ENCODE measurements around the gene ZNF687.
"Not testable (repeated sequence)": the region's sequence is repeated elsewhere in the genome, so short reads cannot be mapped to it uniquely, and the experiment has no call there.

The ZNF687 gene

DNA sequence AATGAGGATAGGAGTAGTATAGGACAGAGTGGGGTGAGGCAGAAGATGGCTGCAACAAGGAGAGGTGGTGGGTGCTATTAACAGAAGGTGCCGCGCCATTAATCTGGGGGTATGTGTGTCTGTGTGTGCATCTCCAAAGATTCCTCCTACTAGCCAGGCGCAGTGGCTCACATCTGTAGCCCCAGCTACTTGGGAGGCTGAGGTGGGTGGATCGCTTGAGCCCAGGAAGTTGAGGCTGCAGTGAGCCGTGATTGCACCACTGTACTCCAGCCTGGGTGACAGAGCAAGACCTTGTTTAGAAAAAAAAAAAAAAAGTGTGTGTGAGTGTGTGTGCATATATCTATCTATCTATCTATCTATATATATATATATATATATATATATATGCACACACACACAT lies 6.8 kb upstream of the ZNF687 start:
- not testable (repeated sequence) for DNase-seq (ENCODE audit: insufficient read length, low spot score); FAIRE-seq

GRCh38 chr1:151277249-151277648 lies 4.8 kb upstream of the ZNF687 start:
- DNase-seq (ENCODE audit: insufficient read length, low spot score) (no peak), FAIRE-seq (no peak)

- FAIRE-seq (no peak), DNase-seq (ENCODE audit: insufficient read length, low spot score) (peak; percentile 86)
These were observed 702 bp upstream of the ZNF687 start for GRCh38 chr1:151281225-151281968.

DNA sequence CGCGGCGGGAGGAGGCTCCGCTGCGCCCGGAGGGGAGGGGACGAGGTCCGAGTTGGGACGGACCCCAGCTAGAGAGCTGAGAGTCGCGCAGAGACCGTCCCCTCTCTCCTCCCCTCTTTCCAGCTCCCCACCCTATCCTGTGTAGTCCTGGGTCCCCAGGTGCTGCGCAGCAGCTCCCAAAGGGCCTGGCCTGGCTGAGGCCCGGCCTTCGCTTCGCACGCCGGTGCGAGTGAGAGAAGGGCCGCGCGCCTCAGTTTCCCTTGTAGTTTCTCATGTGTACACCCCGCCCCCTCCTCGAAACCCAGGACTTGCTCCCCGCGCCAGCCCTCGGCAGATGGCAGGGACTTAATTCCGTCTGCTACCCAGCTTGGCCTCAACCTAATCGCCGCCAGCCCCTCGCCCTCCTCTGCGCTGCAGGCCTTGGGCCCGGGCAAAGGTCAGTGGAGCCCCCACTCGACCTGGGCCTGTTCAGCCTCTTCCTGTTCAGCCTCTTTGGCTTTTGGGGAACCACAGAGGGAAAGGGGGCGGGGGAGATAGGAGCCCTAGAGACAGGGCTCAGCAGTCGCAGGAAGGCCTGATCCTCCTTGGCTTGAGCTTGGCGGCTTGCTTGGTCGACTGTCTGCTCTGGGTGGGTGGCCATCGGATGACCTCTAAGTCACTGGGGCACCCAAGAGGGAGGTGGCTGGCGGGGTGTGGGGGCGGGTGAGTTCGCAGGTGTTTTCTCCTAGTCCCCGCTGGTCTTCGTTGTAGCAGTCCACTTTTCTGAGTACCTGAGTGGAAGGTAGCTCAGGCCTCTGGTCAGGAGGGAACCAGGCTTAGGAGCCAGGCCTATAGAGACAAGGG lies 1.0 kb downstream of the ZNF687 start:
- FAIRE-seq (no peak), DNase-seq (ENCODE audit: insufficient read length, low spot score) (no peak)

DNA sequence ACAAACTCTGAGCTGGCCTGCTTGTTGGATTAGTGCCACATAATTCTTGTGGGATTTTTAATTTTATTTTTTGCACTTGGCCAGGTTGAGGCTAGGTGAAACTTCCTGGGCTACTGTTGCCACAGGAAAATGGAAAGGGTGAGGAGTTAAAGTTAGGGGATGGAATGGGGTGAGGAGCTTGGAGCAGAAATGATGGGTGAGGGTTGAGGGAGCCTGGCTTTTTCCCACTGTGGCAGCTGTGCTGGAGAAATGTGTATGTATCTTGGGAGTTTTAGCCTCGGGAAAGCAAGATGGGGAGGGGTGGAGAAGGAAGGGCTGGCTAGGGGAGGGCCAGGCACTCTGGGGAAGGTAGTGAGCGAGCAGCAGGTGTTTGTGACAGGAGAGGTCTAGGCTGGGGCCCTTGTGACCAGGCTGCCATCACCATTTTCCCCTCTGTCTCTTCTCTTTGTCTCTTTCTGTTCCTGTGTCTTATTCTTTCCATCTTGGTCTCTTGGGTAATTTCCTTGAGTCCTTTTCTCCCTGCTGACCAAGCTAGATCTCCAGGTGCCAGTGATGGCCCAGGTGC lies 2.0 kb downstream of the ZNF687 start:
- DNase-seq (ENCODE audit: insufficient read length, low spot score) (no peak), FAIRE-seq (no peak)

DNA sequence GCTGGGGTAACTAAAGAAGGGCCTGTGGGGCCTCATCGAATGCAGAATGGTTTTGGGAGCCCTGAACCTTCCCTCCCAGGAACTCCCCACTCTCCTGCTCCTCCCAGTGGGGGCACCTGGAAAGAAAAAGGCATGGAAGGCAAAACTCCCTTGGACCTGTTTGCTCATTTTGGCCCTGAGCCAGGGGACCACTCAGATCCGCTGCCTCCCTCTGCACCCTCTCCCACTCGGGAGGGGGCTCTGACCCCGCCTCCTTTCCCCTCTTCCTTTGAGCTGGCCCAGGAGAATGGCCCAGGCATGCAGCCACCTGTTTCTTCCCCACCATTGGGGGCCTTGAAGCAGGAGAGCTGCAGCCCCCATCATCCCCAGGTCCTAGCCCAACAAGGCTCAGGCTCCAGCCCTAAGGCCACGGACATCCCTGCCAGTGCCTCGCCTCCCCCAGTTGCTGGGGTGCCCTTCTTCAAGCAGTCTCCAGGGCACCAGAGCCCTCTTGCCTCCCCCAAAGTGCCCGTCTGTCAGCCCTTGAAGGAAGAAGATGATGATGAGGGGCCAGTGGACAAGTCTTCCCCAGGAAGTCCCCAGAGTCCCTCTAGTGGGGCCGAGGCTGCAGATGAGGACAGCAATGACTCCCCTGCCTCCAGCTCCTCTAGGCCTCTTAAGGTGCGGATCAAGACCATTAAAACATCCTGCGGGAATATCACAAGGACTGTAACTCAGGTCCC lies 4.7 kb downstream of the ZNF687 start:
- FAIRE-seq (no peak), DNase-seq (ENCODE audit: insufficient read length, low spot score) (no peak)

- DNase-seq (ENCODE audit: insufficient read length, low spot score) (no peak), FAIRE-seq (no peak)
These were observed 5.2 kb downstream of the ZNF687 start for GRCh38 chr1:151287341-151287699.

DNA sequence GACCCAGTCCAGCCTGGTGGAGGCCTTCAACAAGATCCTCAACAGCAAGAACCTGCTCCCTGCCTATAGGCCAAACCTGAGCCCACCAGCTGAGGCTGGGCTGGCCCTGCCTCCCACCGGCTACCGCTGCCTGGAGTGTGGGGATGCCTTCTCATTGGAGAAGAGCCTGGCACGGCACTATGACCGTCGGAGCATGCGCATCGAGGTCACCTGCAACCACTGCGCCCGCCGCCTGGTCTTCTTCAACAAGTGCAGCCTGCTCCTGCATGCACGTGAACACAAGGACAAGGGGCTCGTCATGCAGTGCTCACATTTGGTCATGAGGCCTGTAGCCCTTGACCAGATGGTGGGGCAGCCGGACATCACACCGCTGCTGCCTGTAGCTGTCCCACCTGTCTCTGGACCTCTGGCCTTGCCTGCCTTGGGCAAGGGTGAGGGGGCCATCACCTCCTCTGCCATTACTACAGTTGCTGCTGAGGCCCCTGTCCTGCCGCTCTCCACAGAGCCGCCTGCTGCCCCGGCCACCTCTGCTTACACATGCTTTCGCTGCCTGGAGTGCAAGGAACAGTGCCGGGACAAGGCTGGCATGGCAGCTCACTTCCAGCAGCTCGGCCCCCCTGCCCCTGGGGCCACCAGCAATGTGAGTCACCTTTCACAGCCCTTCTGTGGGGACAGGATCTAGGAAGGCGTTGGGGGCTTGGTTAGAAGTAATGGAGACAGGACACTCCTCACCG lies 5.8 kb downstream of the ZNF687 start:
- no peak for DNase-seq (ENCODE audit: insufficient read length, low spot score)
- FAIRE-seq = no peak

DNA sequence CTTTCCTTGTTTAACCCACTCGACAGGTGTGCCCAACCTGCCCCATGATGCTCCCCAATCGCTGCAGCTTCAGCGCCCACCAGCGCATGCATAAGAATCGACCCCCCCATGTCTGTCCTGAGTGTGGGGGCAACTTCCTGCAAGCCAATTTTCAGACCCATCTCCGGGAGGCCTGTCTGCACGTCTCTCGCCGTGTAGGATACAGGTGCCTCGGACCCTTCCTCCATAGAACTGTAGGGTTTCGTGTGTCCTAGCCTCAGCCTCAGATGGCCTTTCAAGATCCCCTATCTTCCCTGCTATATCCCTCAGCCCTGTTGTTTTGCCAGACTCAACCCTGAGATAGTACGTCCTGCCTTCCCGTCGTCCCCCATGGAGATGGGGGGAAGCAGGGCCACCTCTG lies 6.4 kb downstream of the ZNF687 start:
- FAIRE-seq = no peak
- no peak for DNase-seq (ENCODE audit: insufficient read length, low spot score)

DNA sequence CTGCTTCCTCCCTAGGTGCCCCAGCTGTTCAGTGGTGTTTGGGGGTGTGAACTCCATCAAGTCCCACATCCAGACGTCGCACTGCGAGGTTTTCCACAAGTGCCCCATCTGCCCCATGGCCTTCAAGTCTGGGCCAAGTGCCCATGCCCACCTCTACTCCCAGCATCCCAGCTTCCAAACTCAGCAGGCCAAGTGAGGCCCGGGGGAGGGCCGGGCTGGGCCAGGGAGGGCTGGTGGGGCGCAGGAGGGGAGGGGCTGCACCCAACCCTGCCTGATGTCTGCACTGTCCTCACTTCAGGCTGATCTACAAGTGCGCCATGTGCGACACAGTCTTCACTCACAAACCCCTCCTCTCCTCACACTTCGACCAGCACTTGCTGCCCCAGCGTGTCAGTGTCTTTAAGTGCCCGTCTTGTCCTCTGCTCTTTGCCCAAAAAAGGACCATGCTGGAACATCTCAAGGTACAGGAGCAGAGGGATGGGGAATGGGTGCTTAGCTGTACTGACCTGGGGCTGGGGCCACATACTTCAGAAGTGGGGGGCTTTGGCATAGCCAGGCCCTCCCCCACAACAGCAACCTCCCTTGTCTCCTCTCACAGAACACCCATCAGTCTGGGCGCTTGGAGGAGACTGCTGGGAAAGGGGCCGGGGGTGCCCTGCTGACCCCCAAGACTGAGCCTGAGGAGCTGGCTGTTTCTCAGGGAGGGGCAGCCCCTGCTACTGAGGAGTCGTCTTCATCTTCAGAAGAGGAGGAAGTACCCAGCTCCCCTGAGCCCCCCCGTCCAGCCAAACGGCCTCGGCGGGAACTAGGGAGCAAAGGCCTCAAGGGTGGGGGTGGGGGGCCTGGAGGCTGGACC lies 7.2 kb downstream of the ZNF687 start:
- no peak for FAIRE-seq
- no peak for DNase-seq (ENCODE audit: insufficient read length, low spot score)

DNA sequence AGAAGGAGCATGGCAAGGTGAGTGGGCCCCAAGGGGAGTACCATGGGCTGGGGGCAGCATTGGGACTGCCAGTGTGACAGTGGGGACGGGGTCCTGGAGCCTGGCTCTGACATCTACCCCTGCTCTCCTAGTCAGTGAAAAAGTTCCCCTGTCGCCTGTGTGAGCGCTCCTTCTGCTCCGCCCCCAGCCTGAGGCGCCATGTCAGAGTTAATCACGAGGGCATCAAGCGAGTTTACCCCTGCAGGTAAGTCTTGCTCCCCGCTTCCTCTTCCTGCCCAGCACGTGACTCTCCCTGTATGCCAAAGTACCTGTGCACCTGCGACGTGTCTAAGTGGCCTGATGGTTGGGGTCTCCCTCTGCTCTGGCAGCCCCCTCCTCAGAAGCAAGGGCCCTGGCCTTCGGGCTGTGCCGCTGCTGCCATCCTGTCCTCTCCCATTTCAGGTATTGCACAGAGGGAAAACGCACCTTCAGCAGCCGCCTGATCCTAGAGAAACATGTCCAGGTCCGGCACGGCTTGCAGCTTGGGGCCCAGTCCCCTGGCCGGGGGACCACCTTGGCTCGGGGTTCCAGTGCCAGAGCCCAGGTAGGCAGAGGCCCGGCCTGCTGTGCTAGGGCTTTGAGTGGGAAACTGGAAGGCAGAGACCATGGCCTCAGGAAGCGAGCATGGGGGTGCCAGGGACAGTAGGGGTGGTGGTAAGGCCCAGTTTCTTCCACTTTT lies 8.1 kb downstream of the ZNF687 start:
- DNase-seq (ENCODE audit: insufficient read length, low spot score) = no peak
- FAIRE-seq = no peak

DNA sequence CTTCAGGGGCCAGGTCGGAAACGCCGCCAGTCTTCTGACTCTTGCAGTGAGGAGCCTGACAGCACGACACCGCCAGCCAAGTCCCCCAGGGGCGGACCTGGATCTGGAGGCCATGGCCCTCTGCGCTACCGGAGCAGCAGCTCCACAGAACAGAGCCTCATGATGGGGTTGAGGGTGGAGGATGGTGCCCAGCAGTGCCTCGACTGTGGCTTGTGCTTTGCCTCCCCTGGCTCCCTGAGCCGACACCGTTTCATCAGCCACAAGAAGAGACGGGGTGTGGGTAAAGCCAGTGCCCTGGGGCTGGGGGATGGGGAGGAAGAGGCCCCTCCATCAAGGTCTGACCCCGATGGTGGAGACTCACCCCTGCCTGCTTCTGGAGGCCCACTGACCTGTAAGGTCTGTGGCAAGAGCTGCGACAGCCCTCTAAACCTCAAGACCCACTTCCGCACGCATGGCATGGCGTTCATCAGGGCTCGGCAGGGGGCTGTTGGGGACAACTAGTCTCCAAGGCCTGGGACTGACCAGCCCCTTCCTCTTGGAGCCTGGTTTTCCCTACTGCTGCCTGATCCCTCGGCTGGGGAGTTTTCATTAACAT lies 8.7 kb downstream of the ZNF687 start:
- no peak for FAIRE-seq
- no peak for DNase-seq (ENCODE audit: insufficient read length, low spot score)

DNA sequence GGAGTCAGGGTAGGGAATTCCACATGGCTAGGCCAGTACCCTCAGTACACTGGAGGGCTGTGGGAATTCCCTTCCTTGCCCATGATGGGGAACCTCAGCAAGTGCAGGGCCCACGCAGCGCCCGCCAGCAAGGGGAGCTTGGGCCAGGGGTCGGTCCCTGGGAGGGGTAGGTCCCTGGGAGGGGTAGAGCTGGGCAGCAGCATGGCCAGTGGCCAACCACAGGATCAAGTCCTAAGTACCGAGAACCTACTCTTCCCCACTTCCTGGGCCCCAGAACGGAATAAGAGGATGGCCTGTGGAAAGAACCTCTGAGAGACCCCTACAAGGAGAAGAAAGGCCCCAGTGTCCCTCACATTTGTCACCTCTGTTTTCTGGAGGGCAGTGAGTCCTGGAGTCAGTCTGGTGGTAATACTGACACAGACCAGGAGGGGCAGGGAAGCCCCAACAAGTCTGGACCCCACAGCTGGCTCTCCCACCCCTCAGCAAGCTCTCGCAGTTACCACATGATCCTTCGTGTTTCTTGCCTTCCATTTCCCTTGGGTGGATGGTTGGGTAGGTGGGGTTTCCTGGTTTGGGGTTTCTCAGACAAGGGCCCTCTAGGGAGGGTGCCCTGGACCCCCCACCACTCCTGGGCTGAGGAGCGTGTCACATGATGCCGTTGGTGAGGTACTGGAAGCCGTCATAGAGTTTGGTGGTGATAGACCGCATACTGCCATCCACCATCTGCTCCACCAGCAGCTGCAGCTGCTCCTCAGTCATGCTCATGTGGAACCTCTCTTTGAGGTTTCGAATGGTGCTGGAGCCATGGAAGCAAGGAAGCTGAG lies 10.3 kb downstream of the ZNF687 start:
- FAIRE-seq (no peak), DNase-seq (ENCODE audit: insufficient read length, low spot score) (no peak)

DNA sequence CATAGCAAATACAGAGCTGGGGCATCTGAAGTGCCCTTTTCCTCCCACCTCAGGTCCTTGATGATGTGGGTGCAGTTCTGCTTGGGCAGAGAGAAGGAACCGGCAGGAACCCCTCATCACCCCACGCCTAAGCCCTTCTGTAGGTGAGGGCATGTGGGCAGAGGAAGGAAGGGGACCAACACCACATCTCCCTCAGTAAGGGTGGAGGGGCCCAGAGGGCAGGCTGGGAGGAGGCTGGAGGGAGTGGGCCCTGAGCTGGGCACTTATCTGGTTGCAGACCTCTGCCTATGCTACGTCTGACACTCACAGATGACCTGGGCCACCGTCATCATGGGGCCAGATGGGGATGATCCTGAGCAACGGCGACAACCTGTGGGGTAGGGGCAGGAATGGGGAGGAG lies 11.0 kb downstream of the ZNF687 start:
- FAIRE-seq = no peak
- no peak for DNase-seq (ENCODE audit: insufficient read length, low spot score)

DNA sequence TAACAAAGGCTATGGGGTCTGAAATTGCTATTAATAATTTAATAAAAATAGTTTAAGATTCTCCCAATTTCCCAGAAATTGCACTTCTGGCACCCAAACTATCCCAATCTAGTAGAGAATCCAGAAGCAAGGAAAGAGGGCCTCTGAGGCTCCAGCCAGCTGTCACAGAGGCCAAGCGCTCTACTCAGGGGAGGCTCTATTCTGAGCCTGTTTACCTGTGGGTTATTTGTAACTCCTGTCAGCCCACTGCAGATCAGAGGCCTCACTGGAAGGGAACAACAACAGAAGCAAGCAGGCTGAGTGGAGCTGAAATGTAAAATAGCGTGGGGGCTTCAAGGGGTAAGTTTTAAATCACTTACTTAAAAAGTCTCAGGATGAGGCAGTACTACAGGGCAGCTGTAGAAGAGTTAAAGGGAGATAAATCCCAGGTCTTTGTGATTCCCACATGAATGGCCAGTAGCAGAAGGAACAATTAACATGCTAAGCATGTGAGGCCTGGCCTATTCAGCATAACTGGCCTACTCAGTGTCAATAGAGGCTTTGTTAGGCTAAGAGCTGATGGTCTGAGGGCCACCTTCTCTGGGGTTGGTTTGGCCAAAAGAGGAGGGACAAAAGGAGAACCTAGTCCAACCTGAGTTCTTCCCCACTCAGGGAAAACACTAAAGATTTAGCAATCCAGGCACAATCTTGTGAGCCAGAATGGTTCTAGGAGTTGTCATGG lies 12.8 kb downstream of the ZNF687 start:
- FAIRE-seq (no peak), DNase-seq (ENCODE audit: insufficient read length, low spot score) (no peak)

GRCh38 chr1:151309811-151310323 lies 27.8 kb downstream of the ZNF687 start:
- FAIRE-seq (no peak), DNase-seq (ENCODE audit: insufficient read length, low spot score) (no peak)

DNA sequence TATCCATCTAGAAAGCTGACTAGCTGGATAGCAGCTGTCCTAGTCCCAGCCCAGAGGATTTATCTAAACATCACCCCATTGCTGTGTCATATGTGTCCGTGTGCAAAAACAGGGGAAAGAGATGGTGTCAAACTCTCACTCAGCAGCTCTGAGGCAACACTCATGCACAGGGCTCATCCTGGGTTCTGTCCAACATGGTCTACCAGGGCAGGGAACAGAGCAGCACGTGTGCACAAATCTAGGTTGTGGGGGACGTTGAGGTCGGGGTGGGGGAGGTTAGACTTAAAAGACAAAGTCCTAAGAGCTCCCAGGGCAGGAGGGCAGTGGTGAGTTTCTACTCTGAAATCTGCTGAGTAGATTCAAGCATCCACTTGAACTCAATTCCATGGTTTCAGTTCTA lies 28.9 kb downstream of the ZNF687 start:
- FAIRE-seq (no peak), DNase-seq (ENCODE audit: insufficient read length, low spot score) (no peak)
